SK-N-SH (cell line): ENCODE measurements around the gene PDE4D.

ENCODE experiments used
- CTCF ChIP-seq: fragments of 200-600 bp; sonication (generic); IDR thresholded peaks from 2 replicates; pipeline ENCODE4 v1.6.1; 2017; ENCODE audit warnings: antibody characterized with exemption, mild to moderate bottlenecking, moderate library complexity
- EP300 ChIP-seq, 2 experiments: IDR thresholded peaks; 2 replicates each; pipeline versions ENCODE4 v1.4.0 to v1.6.1; 2012; ENCODE audit warnings: borderline replicate concordance in 1 of 2, low read depth in 1 of 2, low read length in 1 of 2
- GABPA ChIP-seq: IDR thresholded peaks from 2 replicates; pipeline ENCODE4 v1.4.0; 2012; ENCODE audit warnings: low read depth, mild to moderate bottlenecking
- GATA2 ChIP-seq: sonication (generic); formaldehyde crosslinking; IDR thresholded peaks from 2 replicates; pipeline ENCODE4 v1.5.0; 2020; ENCODE audit warnings: mild to moderate bottlenecking, missing genetic modification reagents
- JUND ChIP-seq: IDR thresholded peaks from 2 replicates; pipeline ENCODE4 v1.4.0; 2012
- MAX ChIP-seq: IDR thresholded peaks from 2 replicates; pipeline ENCODE4 v1.4.0; 2012; ENCODE audit warnings: low read depth
- POLR2AphosphoS5 ChIP-seq: IDR thresholded peaks from 2 replicates; pipeline ENCODE4 v1.6.1; 2012; ENCODE audit warnings: low read depth, low read length
- RCOR1 ChIP-seq: fragments of 150-350 bp; IDR thresholded peaks from 2 replicates; pipeline ENCODE4 v1.6.1; 2017; ENCODE audit warnings: antibody characterized with exemption, low read length
- REST ChIP-seq: IDR thresholded peaks from 2 replicates; pipeline ENCODE4 v1.6.1; 2012; ENCODE audit warnings: mild to moderate bottlenecking, low read depth, low read length, moderate library complexity
- RFX5 ChIP-seq: IDR thresholded peaks from 2 replicates; pipeline ENCODE4 v1.6.1; 2012; ENCODE audit warnings: mild to moderate bottlenecking, improper control_type of control experiment, low read length
- SIN3A ChIP-seq: IDR thresholded peaks from 2 replicates; pipeline ENCODE4 v1.6.1; 2012; ENCODE audit warnings: low read depth, mild to moderate bottlenecking, low read length, moderate library complexity, borderline replicate concordance
- TEAD4 ChIP-seq: IDR thresholded peaks from 2 replicates; pipeline ENCODE4 v1.4.0; 2012; ENCODE audit warnings: mild to moderate bottlenecking, borderline replicate concordance; ENCODE audit not compliant: insufficient read depth
- USF1 ChIP-seq: IDR thresholded peaks from 2 replicates; pipeline ENCODE4 v1.4.0; 2012; ENCODE audit warnings: low read depth, borderline replicate concordance
- USF2 ChIP-seq: fragments of 150-350 bp; IDR thresholded peaks from 2 replicates; pipeline ENCODE4 v1.6.1; 2017; ENCODE audit warnings: antibody characterized with exemption, low read length, low read depth, borderline replicate concordance

- TF ChIP-seq USF1, result no peak
- TF ChIP-seq CTCF, result no peak
- no peak for TF ChIP-seq REST
- TF ChIP-seq SIN3A, result no peak
- TF ChIP-seq GABPA, result no peak
- no peak for TF ChIP-seq POLR2AphosphoS5
- TF ChIP-seq EP300 (IDR thresholded peaks at IDR 0.05; ENCODE audit: borderline replicate concordance in 1 of 2, low read depth in 1 of 2, low read length in 1 of 2), result no peak
- no peak for TF ChIP-seq RCOR1
- TF ChIP-seq RFX5, result no peak
- TF ChIP-seq GATA2 (CRISPR knock-in tag), result no peak
- no peak for TF ChIP-seq JUND
- TF ChIP-seq TEAD4, result no peak
- no peak for TF ChIP-seq MAX
- TF ChIP-seq USF2, result no peak
Observed at GRCh38 chr5:59600998-59601397, 292.5 kb downstream of the PDE4D start.
